Peyer's patch (tissue), 4 donors: ENCODE data around the gene FAM204A. TPM values are rescaled to one million over a fixed set of nuclear protein-coding genes. Genes with fewer than 3 reads are reported as not detected.
A peak's percentile ranks its signal among the peaks of the same experiment; 100 is the strongest.

Experiments used
- DNase-seq, 3 donors: peaks; one replicate each; pipeline ENCODE4 v3.0.0-alpha.2; 2017 to 2019
- H3K27ac ChIP-seq, 4 donors: fragments of 200-600 bp; sonication (generic); one replicate each; pipeline ENCODE4 v1.5.1; 2016 to 2019
- H3K27me3 ChIP-seq, 2 donors: fragments of 200-600 bp; sonication (generic); one replicate each; pipeline ENCODE4 v1.5.1; 2019
- H3K36me3 ChIP-seq, 3 donors: fragments of 200-600 bp; sonication (generic); one replicate each; pipeline ENCODE4 v1.5.1; 2016 to 2019
- H3K4me1 ChIP-seq, 4 donors: fragments of 200-600 bp; sonication (generic); one replicate each; pipeline ENCODE4 v1.5.1; 2016 to 2019
- H3K4me3 ChIP-seq, 4 donors: fragments of 200-600 bp; sonication (generic); 1 replicate in 3 of 4; 2 replicates in 1 of 4; pipeline ENCODE4 v1.5.1; 2016 to 2019; ENCODE audit warnings: mild to moderate bottlenecking in 1 of 4
- H3K9me3 ChIP-seq, 4 donors: fragments of 200-600 bp; sonication (generic); one replicate each; pipeline ENCODE4 v1.5.1; 2016 to 2019; ENCODE audit warnings: mild to moderate bottlenecking in 1 of 4
- CTCF ChIP-seq, 6 experiments: fragments of 450-650 bp in 4 of 6; fragments of 200-600 bp in 2 of 6; sonication (generic) in 1 of 6; IDR thresholded peaks; one replicate each; pipeline ENCODE4 v1.5.1; 2017 to 2019; ENCODE audit warnings: antibody characterized with exemption in 6 of 6, mild to moderate bottlenecking in 3 of 6, moderate library complexity in 1 of 6
- POLR2A ChIP-seq, 2 donors: fragments of 450-650 bp; IDR thresholded peaks; one replicate each; pipeline ENCODE4 v1.5.1; 2017; ENCODE audit warnings: antibody characterized with exemption in 2 of 2, mild to moderate bottlenecking in 2 of 2, moderate library complexity in 2 of 2
- total RNA-seq, 4 donors: library from RNA; depleted of rRNA; stranded (reverse); fragments of >200 nt; gene quantifications; one replicate each; pipeline ENCODE4 v1.1.0, GENCODE V29; 2016

The FAM204A gene
- total RNA-seq, 4 donors from 2014 or later = 18.4 to 68.5 (median 23.8) TPM

GRCh38 chr10:118356628-118357027 is 14.5 kb upstream of the FAM204A start:
- no peak for TF ChIP-seq CTCF (IDR thresholded peaks at IDR 0.05)
- no peak for TF ChIP-seq POLR2A (IDR thresholded peaks at IDR 0.05)
- no peaks in the 10 kb centered on the region for H3K4me1 ChIP-seq
- H3K27me3 ChIP-seq = no peaks in the 10 kb centered on the region
- no peaks in the 10 kb centered on the region for H3K36me3 ChIP-seq
- no peak overlapping the region for H3K27ac ChIP-seq
- DNase-seq = no peak
- H3K9me3 ChIP-seq = no peaks in the 10 kb centered on the region
- H3K4me3 ChIP-seq = no peak overlapping the region

- TF ChIP-seq POLR2A (IDR thresholded peaks at IDR 0.05) (no peak), CTCF (IDR thresholded peaks at IDR 0.05) (no peak)
- Histone ChIP-seq H3K4me1 (no peaks in the 10 kb centered on the region), H3K27ac (no peak overlapping the region), H3K4me3 (no peak overlapping the region), H3K36me3 (no peaks in the 10 kb centered on the region), H3K27me3 (no peaks in the 10 kb centered on the region), H3K9me3 (no peaks in the 10 kb centered on the region)
- no peak for DNase-seq
These were observed 13.1 kb upstream of the FAM204A start for GRCh38 chr10:118355234-118355633.

GRCh38 chr10:118349235-118349634 is 7.1 kb upstream of the FAM204A start:
- H3K36me3 ChIP-seq = no peaks in the 10 kb centered on the region
- no peak for DNase-seq
- no peaks in the 10 kb centered on the region for H3K27me3 ChIP-seq
- H3K27ac ChIP-seq = no peak overlapping the region
- H3K4me1 ChIP-seq = no peaks in the 10 kb centered on the region
- TF ChIP-seq POLR2A (IDR thresholded peaks at IDR 0.05) (no peak), CTCF (IDR thresholded peaks at IDR 0.05) (no peak)
- H3K4me3 ChIP-seq = no peak overlapping the region
- no peaks in the 10 kb centered on the region for H3K9me3 ChIP-seq

GRCh38 chr10:118343549-118343948 is 1.4 kb upstream of the FAM204A start:
- TF ChIP-seq CTCF (IDR thresholded peaks at IDR 0.05) = no peak
- no peak for TF ChIP-seq POLR2A (IDR thresholded peaks at IDR 0.05)
- peaks cover 0 to 4% (median 0%) of the 10 kb centered on the region in 3 donors for H3K36me3 ChIP-seq
- no peaks in the 10 kb centered on the region for H3K9me3 ChIP-seq
- no peak overlapping the region for H3K27ac ChIP-seq
- DNase-seq = no peak
- peaks cover 0 to 10% (median 8%) of the 10 kb centered on the region in 4 donors for H3K4me1 ChIP-seq
- H3K27me3 ChIP-seq = no peaks in the 10 kb centered on the region
- no peak overlapping the region for H3K4me3 ChIP-seq

- Histone ChIP-seq H3K36me3 (peaks cover 0 to 5% (median 0%) of the 10 kb centered on the region in 3 donors), H3K27me3 (no peaks in the 10 kb centered on the region), H3K4me3 (no peak overlapping the region), H3K4me1 (peaks cover 0 to 10% (median 8%) of the 10 kb centered on the region in 4 donors), H3K9me3 (no peaks in the 10 kb centered on the region), H3K27ac (no peak overlapping the region)
- no peak for TF ChIP-seq POLR2A (IDR thresholded peaks at IDR 0.05)
- no peak for TF ChIP-seq CTCF (IDR thresholded peaks at IDR 0.05)
- no peak for DNase-seq
These were observed 991 bp upstream of the FAM204A start for GRCh38 chr10:118343115-118343514.

- peaks cover 0 to 10% (median 8%) of the 10 kb centered on the region in 4 donors for H3K4me1 ChIP-seq
- no peaks in the 10 kb centered on the region for H3K9me3 ChIP-seq
- peaks cover 0 to 5% (median 0%) of the 10 kb centered on the region in 3 donors for H3K36me3 ChIP-seq
- peak overlapping the region in 3 of 4 donors; percentile 64 to 82 (median 75) for H3K27ac ChIP-seq
- H3K4me3 ChIP-seq = peak overlapping the region; percentile 85 to 97 (median 90)
- DNase-seq = no peak
- TF ChIP-seq CTCF (IDR thresholded peaks at IDR 0.05) (no peak), POLR2A (IDR thresholded peaks at IDR 0.05) (no peak)
- no peaks in the 10 kb centered on the region for H3K27me3 ChIP-seq
These were observed 505 bp upstream of the FAM204A start for GRCh38 chr10:118342638-118343020.
